GM23248 (cell line): ENCODE measurements around the gene ATG2A. TPM values are rescaled to one million over a fixed set of nuclear protein-coding genes. Genes with fewer than 3 reads are reported as not detected.

Experiments
- DNase-seq: peaks from one replicate; pipeline ENCODE4 v3.0.0-alpha.2; 2015
- H2AFZ ChIP-seq: fragments of 200-600 bp; sonication (generic); 2 replicates; pipeline ENCODE4 v1.6.1; 2016; ENCODE audit warnings: antibody characterized with exemption
- H3F3A ChIP-seq: fragments of 200-600 bp; sonication (generic); 2 replicates; pipeline ENCODE4 v1.6.1; 2016; ENCODE audit warnings: mild to moderate bottlenecking, antibody characterized with exemption, mixed run types; ENCODE audit not compliant: insufficient read depth
- H3K27ac ChIP-seq: fragments of 200-600 bp; sonication (generic); 2 replicates; pipeline ENCODE4 v1.5.1; 2016; ENCODE audit warnings: mild to moderate bottlenecking
- H3K27me3 ChIP-seq: fragments of 200-600 bp; sonication (generic); replicated peaks from 2 replicates; pipeline ENCODE4 v1.6.1; 2016; ENCODE audit warnings: mild to moderate bottlenecking; ENCODE audit not compliant: insufficient read depth
- H3K36me3 ChIP-seq: fragments of 200-600 bp; sonication (generic); 2 replicates; pipeline ENCODE4 v1.6.1; 2016; ENCODE audit warnings: low read depth, mild to moderate bottlenecking
- H3K4me1 ChIP-seq: fragments of 200-600 bp; sonication (generic); 2 replicates; pipeline ENCODE4 v1.6.1; 2016; ENCODE audit warnings: mild to moderate bottlenecking; ENCODE audit not compliant: insufficient read depth
- H3K4me2 ChIP-seq: fragments of 200-600 bp; sonication (generic); one replicate; pipeline ENCODE4 v1.6.1; 2016; ENCODE audit warnings: mild to moderate bottlenecking; ENCODE audit not compliant: unreplicated experiment
- H3K4me3 ChIP-seq: fragments of 200-600 bp; sonication (generic); 2 replicates; pipeline ENCODE4 v1.5.1; 2016; ENCODE audit warnings: mild to moderate bottlenecking
- H3K79me2 ChIP-seq: fragments of 200-600 bp; sonication (generic); 2 replicates; pipeline ENCODE4 v1.6.1; 2016; ENCODE audit warnings: mild to moderate bottlenecking; ENCODE audit not compliant: insufficient read depth
- H3K9ac ChIP-seq: fragments of 200-600 bp; sonication (generic); 2 replicates; pipeline ENCODE4 v1.6.1; 2016; ENCODE audit warnings: mild to moderate bottlenecking
- H3K9me2 ChIP-seq: fragments of 200-600 bp; sonication (generic); 2 replicates; pipeline ENCODE4 v1.6.1; 2016; ENCODE audit warnings: mixed run types, mild to moderate bottlenecking, moderate library complexity; ENCODE audit not compliant: insufficient read depth
- H3K9me3 ChIP-seq: fragments of 200-600 bp; sonication (generic); one replicate; pipeline ENCODE4 v1.6.1; 2017; ENCODE audit warnings: low read depth
- H4K20me1 ChIP-seq: fragments of 200-600 bp; sonication (generic); 2 replicates; pipeline ENCODE4 v1.6.0; 2016; ENCODE audit not compliant: insufficient read depth
- EZH2 ChIP-seq: fragments of 200-600 bp; sonication (generic); IDR thresholded peaks from 2 replicates; pipeline ENCODE4 v1.6.1; 2018; ENCODE audit warnings: antibody characterized with exemption, mild to moderate bottlenecking; ENCODE audit not compliant: insufficient read depth, poor library complexity, severe bottlenecking
- EZH2phosphoT487 ChIP-seq: fragments of 200-600 bp; sonication (generic); IDR thresholded peaks from 2 replicates; pipeline ENCODE4 v1.6.1; 2018; ENCODE audit warnings: antibody characterized with exemption, moderate library complexity, mild to moderate bottlenecking, low read depth; ENCODE audit not compliant: insufficient read depth
- WGBS, 2 experiments: methylation state at CpG; one replicate each; pipeline ENCODE4 v1.1.6; 2015 to 2017; ENCODE audit warnings: low lambda C conversion rate in 2 of 2, low coverage in 1 of 2; ENCODE audit errors: missing lambda C conversion rate in 2 of 2; 5-methylcytosine and 5-hydroxymethylcytosine counted together
- in situ Hi-C: fragments of 300-500 bp; cut with MboI; formaldehyde crosslinking; loops from 2 replicates; pipeline ENCODE4 v1.15.0; 2020
- polyA plus RNA-seq: library from polyadenylated mRNA; unstranded; fragments of >200 nt; fragmentation: Nextera tagmentation; extraction: Ambion mirVana; gene quantifications from 2 replicates; pipeline ENCODE4 v1.2.1, GENCODE V29; 2016
- total RNA-seq: library from RNA; depleted of rRNA; stranded (reverse); fragments of >200 nt; shearing (Covaris generic); gene quantifications from 2 replicates; pipeline ENCODE4 v1.2.3, GENCODE V29; 2014

ATG2A gene
- total and polyA plus RNA-seq, 2 experiments from 2014 or later = 6.3 to 18.9 TPM

- Histone ChIP-seq H3K9me2 (no peaks in the 10 kb centered on the region), H3K27me3 (no peaks in the 10 kb centered on the region), H3F3A (no peaks in the 10 kb centered on the region), H3K27ac (no peak overlapping the region), H3K4me1 (no peaks in the 10 kb centered on the region), H4K20me1 (no peaks in the 10 kb centered on the region), H3K36me3 (no peaks in the 10 kb centered on the region; the same call in 1 of the 2 replicates), H2AFZ (no peak overlapping the region), H3K4me2 (no peak overlapping the region), H3K9me3 (no peaks in the 10 kb centered on the region), H3K4me3 (no peak overlapping the region), H3K9ac (no peak overlapping the region), H3K79me2 (no peaks in the 10 kb centered on the region)
- 91 to 94% methylated on average over 14 to 19 of the region's 19 CpGs for WGBS, 2 experiments
- TF ChIP-seq EZH2phosphoT487 (no peak), EZH2 (no peak)
- in situ Hi-C loops = no loop called here
- DNase-seq = no peak
These were observed 18.5 kb downstream of the ATG2A start for GRCh38 chr11:64898541-64898940.

- TF ChIP-seq EZH2 (no peak), EZH2phosphoT487 (no peak)
- in situ Hi-C loops = no loop called here
- no peak overlapping the region for H3K9ac ChIP-seq
- 97 to 99% methylated on average over 9 of the region's 9 CpGs for WGBS, 2 experiments
- no peak for DNase-seq
- H3K9me3 ChIP-seq = no peaks in the 10 kb centered on the region
- H4K20me1 ChIP-seq = no peaks in the 10 kb centered on the region
- H3K27ac ChIP-seq = no peak overlapping the region
- no peak overlapping the region for H3K4me2 ChIP-seq
- no peak overlapping the region for H2AFZ ChIP-seq
- no peaks in the 10 kb centered on the region; the same call in 1 of the 2 replicates for H3K36me3 ChIP-seq
- no peak overlapping the region for H3K4me3 ChIP-seq
- H3F3A ChIP-seq = no peaks in the 10 kb centered on the region
- H3K4me1 ChIP-seq = no peaks in the 10 kb centered on the region
- no peaks in the 10 kb centered on the region for H3K27me3 ChIP-seq
- no peaks in the 10 kb centered on the region for H3K9me2 ChIP-seq
- no peaks in the 10 kb centered on the region for H3K79me2 ChIP-seq
These were observed 18.9 kb downstream of the ATG2A start for GRCh38 chr11:64898076-64898445.

- no peak for TF ChIP-seq EZH2phosphoT487
- Histone ChIP-seq H3K9ac (no peak overlapping the region), H3K79me2 (no peaks in the 10 kb centered on the region), H3K27me3 (no peaks in the 10 kb centered on the region), H3K36me3 (no peaks in the 10 kb centered on the region; the same call in 1 of the 2 replicates), H3K9me3 (no peaks in the 10 kb centered on the region), H4K20me1 (no peaks in the 10 kb centered on the region), H3K9me2 (no peaks in the 10 kb centered on the region), H2AFZ (no peak overlapping the region), H3K4me1 (no peaks in the 10 kb centered on the region), H3K4me3 (no peak overlapping the region), H3F3A (no peaks in the 10 kb centered on the region), H3K4me2 (no peak overlapping the region), H3K27ac (no peak overlapping the region)
- in situ Hi-C loops = no loop called here
- no peak for DNase-seq
- WGBS, 2 experiments = 81 to 90% methylated on average over 16 to 19 of the region's 19 CpGs
These were observed 19.5 kb downstream of the ATG2A start for GRCh38 chr11:64897381-64898075.

- no peaks in the 10 kb centered on the region for H3K4me1 ChIP-seq
- H3K27ac ChIP-seq = no peak overlapping the region
- H3K27me3 ChIP-seq = no peaks in the 10 kb centered on the region
- H3K79me2 ChIP-seq = no peaks in the 10 kb centered on the region
- TF ChIP-seq EZH2 = no peak
- in situ Hi-C loops = no loop called here
- H3K36me3 ChIP-seq = no peaks in the 10 kb centered on the region; the same call in 1 of the 2 replicates
- no peaks in the 10 kb centered on the region for H3K9me2 ChIP-seq
- H3K4me3 ChIP-seq = no peak overlapping the region
- H3K4me2 ChIP-seq = no peak overlapping the region
- 90 to 91% methylated on average over 14 of the region's 14 CpGs for WGBS, 2 experiments
- H3K9me3 ChIP-seq = no peaks in the 10 kb centered on the region
- H4K20me1 ChIP-seq = no peaks in the 10 kb centered on the region
- no peak overlapping the region for H3K9ac ChIP-seq
- H2AFZ ChIP-seq = no peak overlapping the region
- DNase-seq = no peak
- no peaks in the 10 kb centered on the region for H3F3A ChIP-seq
These were observed 20.5 kb downstream of the ATG2A start for GRCh38 chr11:64896448-64897022.
